Measurements from ENCODE around the gene TPP2.

GRCh38 chr13:102584434-102584833, 12.4 kb upstream of the TPP2 start:
- no peak for TF ChIP-seq POLR2A (conservative IDR thresholded peaks at IDR 0.05)
- no peak for TF ChIP-seq ZBTB2 (IDR thresholded peaks at IDR 0.05)
- TF ChIP-seq CREM (IDR thresholded peaks at IDR 0.05; ENCODE audit: low read depth), result no peak
- TF ChIP-seq ZNF518B (CRISPR knock-in tag; IDR thresholded peaks at IDR 0.05), result no peak
- no peak for TF ChIP-seq FOS (IDR thresholded peaks at IDR 0.05; ENCODE audit: extremely low read depth, insufficient read length)
- TF ChIP-seq CTCF (IDR thresholded peaks at IDR 0.05 in 2 of 3, conservative IDR thresholded peaks at IDR 0.05 in 1 of 3; ENCODE audit: insufficient read depth in 2 of 3, low read depth in 1 of 3, low read length in 3 of 3), result no peak
- TF ChIP-seq IFI16 (CRISPR knock-in tag; IDR thresholded peaks at IDR 0.05), result no peak
- TF ChIP-seq ZNF717 (CRISPR knock-in tag; IDR thresholded peaks at IDR 0.05), result no peak
- no peak for TF ChIP-seq ZBTB43 (CRISPR knock-in tag; IDR thresholded peaks at IDR 0.05)
- TF ChIP-seq ARHGAP35 (IDR thresholded peaks at IDR 0.05; ENCODE audit: partially characterized antibody), result no peak

Data from K562 (cell line).